Duodenal mucosa (tissue), 2 donors: ENCODE measurements around the gene LRRN2.

ENCODE experiments used
- H3K27ac ChIP-seq: one replicate; pipeline ENCODE4 v1.7.0; 2013; ENCODE audit warnings: low read depth, low read length
- H3K27me3 ChIP-seq, 2 donors: one replicate each; pipeline ENCODE4 v1.7.0; 2013; ENCODE audit warnings: low read length in 2 of 2, control low read depth in 1 of 2; ENCODE audit not compliant: insufficient read depth in 2 of 2, control insufficient read depth in 1 of 2
- H3K36me3 ChIP-seq, 2 donors: one replicate each; pipeline ENCODE4 v1.7.0; 2013; ENCODE audit warnings: low read length in 2 of 2, control low read depth in 1 of 2; ENCODE audit not compliant: insufficient read depth in 2 of 2, control insufficient read depth in 1 of 2
- H3K4me1 ChIP-seq, 2 donors: one replicate each; pipeline ENCODE4 v1.7.0; 2013; ENCODE audit warnings: low read length in 2 of 2, control low read depth in 1 of 2; ENCODE audit not compliant: insufficient read depth in 2 of 2, control insufficient read depth in 1 of 2
- H3K4me3 ChIP-seq, 2 donors: one replicate each; pipeline ENCODE4 v1.7.0; 2013; ENCODE audit warnings: low read length in 2 of 2, low read depth in 1 of 2
- H3K9ac ChIP-seq, 2 donors: one replicate each; pipeline ENCODE4 v1.7.0; 2013; ENCODE audit warnings: low read length in 2 of 2, low read depth in 1 of 2
- H3K9me3 ChIP-seq, 2 donors: one replicate each; pipeline ENCODE4 v1.7.0; 2013; ENCODE audit warnings: low read length in 2 of 2, control low read depth in 1 of 2; ENCODE audit not compliant: control insufficient read depth in 1 of 2

The LRRN2 gene

DNA sequence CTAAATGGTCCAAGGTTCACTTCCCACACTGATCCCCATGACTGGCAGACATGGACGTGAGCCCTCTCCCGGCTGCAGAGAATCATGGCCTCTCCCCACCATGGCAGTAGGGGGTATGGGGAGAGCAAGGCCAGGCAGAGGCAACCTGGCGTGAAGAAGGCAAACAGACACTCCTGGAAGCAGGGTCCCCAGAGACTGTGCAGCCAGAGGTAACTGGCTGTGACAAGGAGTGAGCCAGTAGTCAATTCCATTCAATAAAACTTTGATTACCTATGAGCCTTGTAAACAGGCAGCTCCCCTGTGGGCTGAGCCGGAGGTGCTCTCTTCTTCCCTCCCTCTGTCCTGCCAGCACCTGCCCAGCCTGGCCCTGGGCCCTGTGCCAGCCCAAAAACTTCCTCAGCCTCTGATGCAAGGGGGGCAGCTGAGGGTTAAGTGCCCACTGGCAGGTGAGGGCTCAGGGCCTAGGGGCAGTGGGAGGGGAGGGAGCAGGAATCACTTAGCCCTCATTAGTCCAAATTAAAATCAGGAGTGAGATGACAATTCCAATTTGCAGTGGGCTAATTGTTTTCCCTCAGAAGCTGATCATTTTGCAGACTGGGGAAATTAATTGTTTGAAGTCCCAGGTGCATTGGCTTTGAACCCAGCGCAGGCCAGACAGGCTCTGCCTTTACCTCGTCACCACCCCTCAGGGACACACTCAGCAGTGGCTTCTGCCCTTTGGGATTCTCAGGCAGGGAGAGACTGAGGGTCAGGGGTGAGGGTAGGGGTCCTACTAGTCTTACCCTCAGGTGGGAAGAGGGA, 35.6 kb downstream of the LRRN2 start:
- no peak overlapping the region for H3K9ac ChIP-seq
- H3K27me3 ChIP-seq = peaks cover 22 to 24% of the 10 kb centered on the region in 2 donors
- H3K36me3 ChIP-seq = no peaks in the 10 kb centered on the region
- no peaks in the 10 kb centered on the region for H3K4me1 ChIP-seq
- H3K4me3 ChIP-seq = no peak overlapping the region
- no peaks in the 10 kb centered on the region for H3K9me3 ChIP-seq
- no peak overlapping the region for H3K27ac ChIP-seq

DNA sequence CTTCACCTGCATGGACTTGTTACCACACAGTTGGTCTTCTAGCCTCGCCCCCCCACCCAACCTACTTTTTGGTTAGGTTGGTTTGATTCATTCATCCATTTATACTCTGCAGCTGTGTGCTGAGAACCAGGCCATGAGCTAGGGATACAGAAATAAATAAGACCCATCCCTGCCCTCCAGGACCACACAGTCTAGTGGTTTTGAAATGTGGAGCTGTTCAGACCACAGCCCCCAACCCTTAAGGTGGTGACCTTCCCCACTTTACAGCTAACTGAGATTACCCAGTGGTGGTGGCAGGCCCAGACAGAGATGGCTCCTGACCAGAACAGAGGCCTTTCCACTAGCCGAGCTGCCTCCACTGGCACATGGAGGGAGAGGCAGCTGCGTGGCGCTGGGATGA, 37.0 kb downstream of the LRRN2 start:
- no peak overlapping the region for H3K9ac ChIP-seq
- H3K36me3 ChIP-seq = no peaks in the 10 kb centered on the region
- no peak overlapping the region for H3K4me3 ChIP-seq
- H3K27ac ChIP-seq = no peak overlapping the region
- H3K27me3 ChIP-seq = peaks cover 21 to 24% of the 10 kb centered on the region in 2 donors
- no peaks in the 10 kb centered on the region for H3K4me1 ChIP-seq
- H3K9me3 ChIP-seq = no peaks in the 10 kb centered on the region

DNA sequence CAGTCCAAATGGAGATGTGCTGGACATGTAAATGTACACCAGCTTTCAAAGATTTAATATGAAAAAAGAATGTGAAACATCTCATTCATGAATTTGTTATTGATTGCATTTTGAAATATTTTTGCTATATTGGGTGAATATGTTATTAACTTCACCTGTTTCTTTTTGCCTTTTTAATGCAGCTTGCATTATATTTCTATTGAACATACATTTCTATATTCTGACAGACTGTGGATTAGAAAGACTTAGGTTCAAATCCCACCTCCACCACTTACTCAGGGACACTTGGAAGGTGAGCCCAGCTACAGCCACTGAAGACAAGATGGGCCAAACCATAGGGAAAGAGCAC, 37.8 kb downstream of the LRRN2 start:
- no peaks in the 10 kb centered on the region for H3K4me1 ChIP-seq
- no peak overlapping the region for H3K4me3 ChIP-seq
- H3K36me3 ChIP-seq = no peaks in the 10 kb centered on the region
- no peak overlapping the region for H3K9ac ChIP-seq
- H3K27ac ChIP-seq = no peak overlapping the region
- H3K27me3 ChIP-seq = peaks cover 18% of the 10 kb centered on the region in 2 donors
- H3K9me3 ChIP-seq = no peaks in the 10 kb centered on the region

DNA sequence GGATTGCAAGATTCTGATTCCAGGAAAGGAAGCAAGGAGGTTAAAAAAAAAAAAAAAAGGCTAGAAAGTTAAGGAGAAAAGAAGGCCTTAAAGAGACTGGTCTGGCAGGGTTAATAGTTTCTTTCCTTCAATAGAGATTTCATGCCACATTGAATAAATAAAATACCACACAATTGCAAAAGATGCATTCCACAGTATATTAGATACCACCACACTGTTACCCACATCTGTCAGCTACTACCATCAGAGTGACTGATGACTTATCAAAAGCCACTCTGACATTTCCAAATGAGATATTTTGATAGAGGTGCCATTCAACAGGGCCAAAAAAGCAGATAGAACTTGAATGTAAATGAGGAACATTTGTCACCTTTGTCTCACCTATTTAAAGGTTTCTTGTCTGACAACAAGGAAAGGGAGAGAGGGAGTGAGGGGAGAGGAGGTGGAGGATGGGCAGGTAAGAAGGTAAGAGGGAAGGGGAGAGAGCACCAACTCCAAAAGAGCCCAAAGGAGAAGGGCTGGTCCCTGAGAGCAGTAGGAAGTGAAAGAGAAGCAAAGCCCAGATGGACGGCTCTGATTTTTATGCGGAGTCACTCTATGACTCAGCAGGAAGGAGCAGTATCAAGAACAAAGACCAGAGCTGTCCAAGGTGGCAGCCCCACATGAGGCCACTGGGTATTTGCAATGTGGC, 38.3 kb downstream of the LRRN2 start:
- Histone ChIP-seq H3K27ac (no peak overlapping the region), H3K36me3 (no peaks in the 10 kb centered on the region), H3K4me3 (no peak overlapping the region), H3K9me3 (no peaks in the 10 kb centered on the region), H3K27me3 (peaks cover 13 to 15% of the 10 kb centered on the region in 2 donors), H3K9ac (no peak overlapping the region), H3K4me1 (no peaks in the 10 kb centered on the region)

DNA sequence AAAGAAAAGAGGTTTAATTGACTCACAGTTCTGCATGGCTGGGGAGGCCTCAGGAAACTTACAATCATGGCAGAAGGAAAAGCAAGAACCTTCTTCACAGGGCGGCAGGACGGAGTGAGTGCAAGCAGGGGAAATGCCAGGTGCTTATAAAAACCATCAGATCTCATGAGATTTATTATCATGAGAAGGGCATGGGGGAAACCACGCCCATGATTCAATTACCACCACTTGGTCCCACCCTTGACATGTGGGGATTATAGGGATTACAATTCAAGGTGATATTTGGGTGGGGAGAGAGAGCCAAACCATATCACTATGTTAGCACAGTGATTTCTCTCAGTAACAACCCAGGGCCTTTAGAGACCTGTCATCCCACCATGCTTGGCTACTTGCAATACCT, 39.9 kb downstream of the LRRN2 start:
- Histone ChIP-seq H3K36me3 (no peaks in the 10 kb centered on the region), H3K4me1 (no peaks in the 10 kb centered on the region), H3K27me3 (peaks cover 0 to under 1% of the 10 kb centered on the region in 2 donors), H3K27ac (no peak overlapping the region), H3K4me3 (no peak overlapping the region), H3K9me3 (no peaks in the 10 kb centered on the region), H3K9ac (no peak overlapping the region)

DNA sequence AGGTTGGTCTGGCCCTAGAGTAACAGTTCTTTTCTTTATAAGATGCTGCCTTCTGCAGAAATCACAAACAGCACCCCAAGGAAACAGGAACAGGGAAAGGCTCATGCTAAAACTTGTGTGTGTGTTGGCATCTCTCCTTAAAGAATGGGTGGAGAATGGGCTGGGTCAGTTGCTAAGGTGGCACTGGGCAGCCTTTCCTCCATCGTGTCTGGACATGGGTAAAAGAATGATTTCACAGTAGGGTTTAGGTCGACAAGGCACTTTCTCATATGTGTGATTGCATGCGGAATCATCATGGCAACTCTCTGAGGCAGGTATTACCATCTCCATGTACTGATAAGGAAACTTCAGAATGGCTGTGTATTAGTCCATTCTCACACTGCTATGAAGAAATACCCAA, 40.3 kb downstream of the LRRN2 start:
- Histone ChIP-seq H3K9ac (no peak overlapping the region), H3K4me1 (no peaks in the 10 kb centered on the region), H3K4me3 (no peak overlapping the region), H3K9me3 (no peaks in the 10 kb centered on the region), H3K27ac (no peak overlapping the region), H3K27me3 (no peaks in the 10 kb centered on the region), H3K36me3 (no peaks in the 10 kb centered on the region)

DNA sequence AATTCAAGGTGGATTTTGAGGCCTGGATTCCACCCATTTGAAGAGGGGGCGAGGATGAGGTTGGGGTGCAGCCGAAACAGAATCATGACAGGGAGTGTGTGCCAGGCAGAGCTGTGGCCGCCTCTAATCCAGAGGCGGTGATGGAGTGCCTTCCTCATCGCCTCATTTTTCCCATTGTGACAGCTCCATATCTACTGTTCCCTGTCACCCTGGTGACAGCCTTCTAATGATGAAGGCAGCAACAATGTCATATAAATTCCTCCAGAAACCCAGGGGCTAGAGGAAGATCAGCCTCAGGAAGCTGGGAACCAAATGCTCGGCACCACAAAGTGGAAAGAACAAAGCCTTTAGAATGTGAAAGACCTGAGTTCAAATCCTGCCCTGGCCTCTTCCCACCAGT, 42.0 kb downstream of the LRRN2 start:
- H3K27ac ChIP-seq = no peak overlapping the region
- H3K4me1 ChIP-seq = no peaks in the 10 kb centered on the region
- no peaks in the 10 kb centered on the region for H3K36me3 ChIP-seq
- H3K9ac ChIP-seq = no peak overlapping the region
- H3K27me3 ChIP-seq = no peaks in the 10 kb centered on the region
- H3K4me3 ChIP-seq = no peak overlapping the region
- no peaks in the 10 kb centered on the region for H3K9me3 ChIP-seq

DNA sequence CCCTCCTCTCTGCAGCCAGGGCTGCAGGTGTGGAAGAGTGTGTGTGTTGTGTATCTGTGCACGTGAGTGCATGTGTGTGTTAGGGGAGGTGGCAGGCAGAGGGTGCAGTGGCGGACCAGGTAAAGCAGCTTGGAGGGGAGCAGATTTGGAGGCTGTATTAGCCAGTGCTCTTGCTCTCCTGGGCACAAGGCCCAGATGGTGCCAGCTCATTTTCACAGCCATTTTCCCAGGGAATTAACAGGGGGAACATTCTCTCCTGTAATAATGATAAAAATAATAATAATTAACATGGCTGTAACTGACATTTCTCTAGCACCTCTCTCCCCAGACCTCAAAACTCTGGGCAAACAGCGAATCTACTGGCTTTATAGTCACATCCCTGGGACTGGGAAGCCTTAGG, 43.6 kb downstream of the LRRN2 start:
- Histone ChIP-seq H3K36me3 (no peaks in the 10 kb centered on the region), H3K9me3 (no peaks in the 10 kb centered on the region), H3K4me3 (no peak overlapping the region), H3K9ac (no peak overlapping the region), H3K27me3 (no peaks in the 10 kb centered on the region), H3K4me1 (no peaks in the 10 kb centered on the region), H3K27ac (no peak overlapping the region)

DNA sequence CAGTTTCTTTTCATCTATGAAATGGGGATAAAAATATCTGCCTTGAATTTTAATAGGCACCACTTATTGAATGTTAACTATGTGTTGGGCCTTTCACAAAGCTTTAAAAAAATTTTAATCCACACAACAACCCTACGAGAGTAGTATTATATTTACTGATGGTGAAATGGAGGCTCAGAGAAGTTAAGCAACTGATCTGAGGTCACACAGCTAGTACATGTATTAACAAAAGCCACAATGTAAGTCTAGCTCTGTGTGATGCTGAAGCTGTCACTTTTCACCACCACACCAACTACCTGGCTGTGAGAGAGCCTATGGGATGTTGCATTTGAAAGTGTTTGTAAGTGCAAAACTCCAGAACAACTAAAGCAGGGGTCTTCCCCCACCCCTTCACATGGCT, 44.1 kb downstream of the LRRN2 start:
- H3K4me1 ChIP-seq = no peaks in the 10 kb centered on the region
- H3K27ac ChIP-seq = no peak overlapping the region

DNA sequence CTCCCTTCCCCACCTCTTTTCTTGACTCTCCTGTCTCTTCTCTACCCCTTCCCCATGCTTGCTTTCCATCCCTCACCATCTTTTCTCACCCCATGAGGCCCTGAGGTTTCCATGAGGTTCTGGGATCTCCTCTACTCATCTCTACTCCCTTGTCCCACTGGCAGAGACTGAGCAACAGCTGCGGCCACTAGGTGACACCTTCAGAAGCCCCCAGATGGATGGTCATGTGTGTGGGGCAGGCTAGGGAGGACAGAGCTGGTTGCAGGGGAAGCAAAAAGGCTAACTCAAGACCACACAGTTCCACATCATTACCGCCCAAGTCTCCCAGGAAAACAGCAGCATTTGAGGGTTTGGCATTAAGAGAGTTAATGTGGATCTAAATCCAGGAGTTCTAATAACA, 45.0 kb downstream of the LRRN2 start:
- H3K27me3 ChIP-seq = no peaks in the 10 kb centered on the region
- H3K9ac ChIP-seq = no peak overlapping the region
- H3K9me3 ChIP-seq = no peaks in the 10 kb centered on the region
- H3K27ac ChIP-seq = no peak overlapping the region
- H3K36me3 ChIP-seq = no peaks in the 10 kb centered on the region
- H3K4me3 ChIP-seq = no peak overlapping the region
- H3K4me1 ChIP-seq = no peaks in the 10 kb centered on the region

More for the DNA sequence above, 44.1 kb downstream of the LRRN2 start:
- Histone ChIP-seq H3K9me3 (no peaks in the 10 kb centered on the region), H3K4me3 (no peak overlapping the region), H3K27me3 (no peaks in the 10 kb centered on the region), H3K36me3 (no peaks in the 10 kb centered on the region), H3K9ac (no peak overlapping the region)
